ENCODE results near the gene PCCA.

DNA sequence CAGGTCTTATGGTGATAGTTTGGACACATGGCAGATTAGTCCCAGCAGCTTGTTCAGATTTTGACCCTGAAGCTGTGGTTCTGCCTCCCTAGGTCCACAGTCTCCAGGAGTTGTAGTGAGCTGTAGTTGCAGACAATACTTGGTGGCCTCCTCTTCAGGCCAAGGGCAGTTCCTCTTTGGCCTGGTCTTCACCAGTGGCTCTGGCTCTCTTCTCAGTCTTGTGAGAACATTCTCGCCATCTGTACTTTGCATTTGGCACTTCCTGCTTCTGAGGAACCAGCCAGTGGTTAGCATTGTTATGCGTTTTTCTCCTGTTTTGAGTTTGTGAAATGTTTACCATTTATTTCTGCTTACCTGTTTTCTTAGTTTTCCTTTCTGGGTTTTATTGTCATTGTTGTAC lies 40.7 kb downstream of the PCCA start:
- TF ChIP-seq CTCF (IDR thresholded peaks at IDR 0.05; ENCODE audit: low read depth, low read length) (no peak), EZH2phosphoT487 (IDR thresholded peaks at IDR 0.05; ENCODE audit: low read depth) (no peak)
